Posterior cingulate gyrus (tissue), 11 donors: ENCODE data around the gene ABCC11.
A peak's percentile ranks its signal among the peaks of the same experiment; 100 is the strongest.
"Not testable (repeated sequence)": the region's sequence is repeated elsewhere in the genome, so short reads cannot be mapped to it uniquely, and the experiment has no call there.

Source experiments
- DNase-seq, 10 donors: peaks; one replicate each; pipeline versions ENCODE4 v3.0.0 to v3.0.0-alpha.2; 2020 to 2021; ENCODE audit warnings: mixed read lengths in 3 of 10
- intact Hi-C: fragments of 100-400 bp; cut with DNase I; formaldehyde crosslinking; loops from one replicate; pipeline ENCODE4 v1.15.1; 2023

The ABCC11 gene

DNA sequence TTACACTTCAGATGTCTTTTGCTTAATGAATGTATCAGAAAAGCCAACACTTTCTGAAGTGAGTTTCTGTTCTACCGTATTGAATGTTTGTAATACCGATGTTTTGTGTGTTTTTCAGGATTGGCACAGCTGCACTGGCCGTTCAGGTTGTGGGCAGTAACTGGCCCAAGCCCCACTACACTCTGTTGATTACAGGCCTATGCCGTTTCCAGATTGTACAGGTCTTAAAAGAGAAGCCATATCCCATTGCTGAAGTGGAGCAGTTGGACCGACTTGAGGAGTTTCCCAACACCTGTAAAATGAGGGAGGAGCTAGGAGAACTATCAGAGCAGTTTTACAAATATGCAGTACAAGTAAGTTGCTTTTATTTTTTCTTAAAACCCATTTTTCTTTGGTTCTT is 4.7 kb upstream of the ABCC11 start:
- DNase-seq = no peak
- intact Hi-C loops = no loop called here

DNA sequence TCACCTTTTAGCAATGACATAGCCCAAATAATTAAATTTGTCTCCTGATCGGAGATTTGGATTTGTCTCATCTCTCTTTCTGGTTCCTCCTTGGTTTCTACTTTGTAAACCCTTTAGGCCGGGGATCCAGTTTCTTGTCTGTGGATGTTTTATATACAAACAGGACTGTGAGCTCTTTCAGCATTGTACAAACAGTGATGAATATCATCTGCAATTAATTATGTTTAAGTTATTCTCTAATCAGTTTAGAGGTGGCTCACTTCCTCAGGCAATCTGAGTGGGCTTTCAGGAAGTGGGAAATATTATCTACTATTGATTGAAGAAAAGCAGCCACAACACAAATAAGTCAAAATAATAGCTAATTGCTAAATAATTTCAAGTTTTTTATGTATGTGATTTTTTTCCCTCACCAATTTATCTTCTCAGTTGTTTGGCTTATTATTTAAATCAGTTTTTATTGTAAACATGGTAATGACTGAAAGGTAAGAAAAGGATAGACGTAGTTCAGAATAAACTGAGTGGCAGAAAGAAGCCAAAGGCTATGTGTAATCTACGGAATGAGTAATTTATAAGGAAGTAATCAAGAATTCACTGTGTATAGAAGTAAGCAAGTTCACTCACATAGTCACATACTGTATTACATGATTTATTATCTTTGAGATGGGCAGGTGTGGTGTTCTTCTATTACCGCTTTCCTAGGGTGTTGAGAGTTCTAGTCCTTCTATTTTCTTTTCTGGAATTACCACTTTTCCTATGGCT is 3.4 kb upstream of the ABCC11 start:
- DNase-seq = no peak
- intact Hi-C loops = no loop called here

DNA sequence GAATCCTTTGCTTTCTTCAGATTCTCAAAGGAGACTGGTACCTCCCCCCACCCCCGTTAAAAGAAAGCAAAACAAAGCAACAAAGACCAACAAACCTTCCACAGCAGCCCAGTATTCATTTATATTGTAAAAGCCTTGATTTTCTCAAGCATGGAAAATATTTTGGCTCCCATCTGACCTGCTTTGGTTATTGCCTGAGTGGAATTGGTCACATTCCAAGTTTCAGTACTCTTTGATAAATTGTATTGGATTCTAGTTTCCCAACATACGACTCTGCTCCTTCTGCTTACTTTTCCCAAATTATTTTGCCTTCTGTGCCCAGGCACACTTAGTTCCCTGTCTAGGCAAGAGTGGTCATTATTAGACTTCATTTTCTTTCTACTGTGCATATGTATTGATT is 1.3 kb downstream of the ABCC11 start:
- no peak for DNase-seq
- intact Hi-C loops = loop anchor here (5.0 kb wide), 1 partner anchor 361 kb away; no protein-coding TSS in a partner anchor

DNA sequence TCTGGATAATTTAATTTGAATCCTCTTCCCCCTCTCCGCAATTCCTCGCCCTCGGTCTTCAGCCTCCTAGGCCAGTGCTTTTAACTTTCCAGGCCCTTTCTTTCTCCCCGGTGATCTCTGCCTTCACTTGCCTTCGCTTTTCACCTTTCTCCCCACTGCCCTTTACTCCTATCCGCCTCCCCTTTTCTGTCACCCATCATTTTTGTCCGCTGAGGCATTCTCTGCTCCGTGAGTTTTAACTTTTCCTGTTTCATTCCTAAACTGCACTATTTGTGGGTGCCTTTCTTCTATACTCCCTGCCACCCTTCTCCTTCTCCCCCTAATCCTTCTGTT is 2.5 kb downstream of the ABCC11 start:
- intact Hi-C loops = loop anchor here (5.0 kb wide), 2 partner anchors 32 to 362 kb away; no protein-coding TSS in a partner anchor
- DNase-seq = no peak

DNA sequence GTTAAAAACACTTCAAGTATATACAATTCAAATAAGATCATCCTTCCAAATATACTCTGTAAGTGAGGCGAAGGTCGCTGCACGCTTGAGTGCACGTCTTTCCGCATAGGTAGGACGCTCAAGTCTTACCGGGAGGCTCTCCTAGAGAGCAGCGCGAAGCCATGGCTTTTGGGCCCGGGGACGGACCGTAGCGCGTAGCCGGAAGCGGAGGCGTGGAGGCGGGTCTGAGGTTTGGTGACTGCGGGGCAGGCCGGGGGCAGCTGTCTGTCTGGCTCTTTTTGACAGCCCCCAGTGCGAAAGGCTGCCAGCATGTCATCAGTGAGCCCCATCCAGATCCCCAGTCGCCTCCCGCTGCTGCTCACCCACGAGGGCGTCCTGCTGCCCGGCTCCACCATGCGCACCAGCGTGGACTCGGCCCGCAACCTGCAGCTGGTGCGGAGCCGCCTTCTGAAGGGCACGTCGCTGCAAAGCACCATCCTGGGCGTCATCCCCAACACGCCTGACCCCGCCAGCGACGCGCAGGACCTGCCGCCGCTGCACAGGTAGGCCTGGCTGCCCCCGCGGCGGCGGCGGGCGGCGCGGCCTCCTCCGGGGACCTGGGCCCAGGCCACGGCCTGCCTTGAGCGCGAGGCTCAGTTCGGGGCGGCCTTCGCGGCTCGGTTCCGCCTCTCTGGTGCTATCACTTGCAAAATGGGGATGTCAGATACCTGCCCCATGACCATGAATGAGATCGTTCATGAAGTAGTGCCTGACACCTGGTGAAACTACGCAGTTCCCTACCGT is 3.1 kb downstream of the ABCC11 start, which contains the start of gene LONP2:
TSS of gene LONP2 (plus strand) at position 221 of the 783 bp plus-strand sequence. CDS start at position 310, 89 bp downstream.
- intact Hi-C loops = loop anchor here (5.0 kb wide), 1 partner anchor 33 kb away; no protein-coding TSS in a partner anchor
- DNase-seq = peak; percentile 89 to 99 (median 94)

DNA sequence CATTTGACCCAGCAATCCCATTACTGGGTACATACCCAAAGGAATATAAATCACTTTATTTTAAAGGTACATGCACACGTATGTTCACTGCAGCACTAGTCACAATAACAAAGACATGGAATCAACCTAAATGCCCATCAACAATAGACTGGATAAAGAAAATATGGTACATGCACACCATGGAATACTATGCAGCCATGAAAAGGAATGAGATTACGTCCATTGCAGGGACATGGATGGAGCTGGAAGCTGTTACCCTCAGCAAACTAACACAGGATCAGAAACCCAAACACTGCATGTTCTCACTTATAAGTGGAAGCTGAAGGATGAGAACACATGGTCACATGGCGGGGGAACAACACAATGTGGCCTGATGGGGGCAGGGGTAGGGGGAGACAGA is 7.2 kb downstream of the ABCC11 start:
- intact Hi-C loops = loop anchor here (5.0 kb wide), 1 partner anchor 37 kb away; no protein-coding TSS in a partner anchor
- DNase-seq = not testable (repeated sequence)

DNA sequence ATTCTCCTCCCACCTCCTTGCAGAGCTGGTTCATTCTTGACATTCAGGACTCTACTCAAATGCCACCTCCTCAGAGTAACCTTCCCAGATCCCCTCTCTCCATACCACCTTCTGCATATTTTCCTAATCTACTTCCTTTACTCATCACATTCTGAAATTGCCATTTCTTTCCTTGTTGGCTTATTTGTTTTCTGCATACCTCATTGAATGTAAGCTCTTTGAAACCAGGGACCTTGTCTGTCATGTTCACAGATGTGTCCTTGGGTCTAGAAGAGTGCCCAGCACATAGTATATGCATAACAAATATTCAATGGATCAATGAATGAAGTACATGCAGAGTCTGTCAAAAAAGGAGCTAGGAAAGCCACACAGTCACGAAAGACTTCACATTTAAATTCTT is 11.1 kb downstream of the ABCC11 start:
- intact Hi-C loops = no loop called here
- no peak for DNase-seq

DNA sequence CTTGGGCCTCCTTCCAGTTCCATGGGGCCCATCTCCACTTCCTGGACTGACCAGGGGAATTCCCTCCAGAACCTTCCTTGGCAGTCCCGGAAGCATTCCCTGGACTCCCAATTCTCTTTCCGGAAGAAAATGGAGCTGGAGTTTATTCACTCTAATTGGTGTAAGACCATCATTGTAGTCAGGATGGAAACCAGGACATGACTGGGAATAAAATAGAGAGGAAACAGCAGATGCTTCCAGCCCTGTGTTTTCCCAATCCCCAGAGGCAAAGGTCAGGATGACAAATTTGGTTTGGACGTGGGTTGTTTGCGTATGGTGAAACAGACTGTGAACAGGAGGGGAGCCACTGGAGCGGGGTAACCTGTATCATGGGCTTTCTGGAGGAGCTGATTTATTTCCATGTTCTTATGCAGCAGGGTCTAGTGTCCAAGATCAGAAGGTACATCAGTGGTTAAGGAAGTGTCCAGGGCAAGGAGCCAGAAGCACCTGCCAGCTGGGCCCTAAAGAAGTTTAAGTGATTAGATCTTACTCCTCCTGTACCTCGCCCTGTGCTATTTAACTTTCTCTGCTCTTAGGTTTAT is 11.7 kb downstream of the ABCC11 start:
- DNase-seq = no peak

DNA sequence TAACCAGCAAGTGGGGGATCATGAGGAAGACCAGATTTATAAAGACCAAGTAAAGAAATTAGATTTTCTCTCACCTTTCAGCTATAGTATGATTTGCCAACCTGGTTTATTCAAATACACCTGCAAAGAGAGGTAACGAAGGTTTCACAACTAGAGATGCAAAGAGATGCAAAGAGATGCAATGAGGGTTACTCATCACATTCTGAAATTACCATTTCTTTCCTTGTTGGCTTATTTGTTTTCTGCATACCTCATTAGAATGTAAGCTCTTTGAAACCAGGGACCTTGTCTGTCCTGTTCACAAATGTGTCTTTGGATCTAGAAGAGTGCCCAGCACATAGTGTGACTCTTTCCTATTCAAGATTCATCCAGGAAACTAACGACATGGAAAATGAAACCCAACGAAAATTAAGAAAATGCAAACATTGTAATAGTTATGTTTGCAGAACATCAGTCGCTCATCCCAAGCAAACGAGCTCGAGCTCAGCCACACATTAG is 12.2 kb downstream of the ABCC11 start:
- intact Hi-C loops = no loop called here

More for the DNA sequence above, 11.7 kb downstream of the ABCC11 start:
- intact Hi-C loops = no loop called here

DNA sequence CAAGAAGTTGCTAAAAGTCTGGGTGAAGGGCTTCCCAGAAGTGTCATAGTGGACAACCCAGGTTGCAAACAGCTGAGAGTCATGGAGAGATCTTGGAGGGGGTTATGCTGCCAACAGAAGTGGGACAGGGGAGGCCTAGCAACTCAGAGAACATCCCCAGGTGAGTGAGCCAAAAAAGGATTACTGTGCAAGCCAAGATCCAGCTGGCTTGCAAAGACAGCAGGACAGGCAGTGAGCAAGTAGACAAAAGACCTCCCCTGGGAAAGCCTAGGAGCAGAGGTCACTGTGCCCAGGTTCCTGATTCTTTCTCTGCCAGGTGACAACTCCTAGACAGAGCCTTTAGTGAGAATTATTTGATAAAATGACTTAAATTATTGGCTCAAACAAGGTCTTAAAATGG is 12.7 kb downstream of the ABCC11 start:
- intact Hi-C loops = no loop called here
- no peak for DNase-seq

More for the DNA sequence above, 12.2 kb downstream of the ABCC11 start:
- no peak for DNase-seq

DNA sequence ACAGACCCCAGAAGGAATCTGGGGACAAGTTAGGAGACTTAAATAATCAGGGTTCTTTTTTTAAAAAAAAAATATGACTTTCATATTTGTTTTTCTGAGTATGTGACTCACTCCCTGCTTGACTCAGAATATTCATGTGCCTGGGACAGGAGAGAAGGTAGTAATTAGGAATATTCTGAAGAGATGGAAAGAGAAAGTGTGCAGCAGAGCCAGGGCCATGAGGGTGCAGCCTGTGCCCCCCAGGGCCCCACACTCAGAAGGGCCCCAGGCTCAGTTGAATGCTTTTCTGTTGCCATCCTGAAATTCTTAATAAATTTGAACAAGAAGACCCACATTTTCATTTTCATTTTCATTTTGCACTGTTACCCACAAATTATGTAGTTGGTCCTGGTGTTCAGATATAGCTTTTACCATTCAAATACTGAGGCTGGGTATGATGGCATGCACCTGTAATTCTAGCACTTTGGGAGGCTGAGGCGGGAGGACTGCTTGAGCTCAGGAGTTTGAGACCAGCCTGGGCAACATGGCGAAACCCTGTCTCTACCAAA is 14.8 kb downstream of the ABCC11 start:
- intact Hi-C loops = no loop called here
- no peak for DNase-seq

DNA sequence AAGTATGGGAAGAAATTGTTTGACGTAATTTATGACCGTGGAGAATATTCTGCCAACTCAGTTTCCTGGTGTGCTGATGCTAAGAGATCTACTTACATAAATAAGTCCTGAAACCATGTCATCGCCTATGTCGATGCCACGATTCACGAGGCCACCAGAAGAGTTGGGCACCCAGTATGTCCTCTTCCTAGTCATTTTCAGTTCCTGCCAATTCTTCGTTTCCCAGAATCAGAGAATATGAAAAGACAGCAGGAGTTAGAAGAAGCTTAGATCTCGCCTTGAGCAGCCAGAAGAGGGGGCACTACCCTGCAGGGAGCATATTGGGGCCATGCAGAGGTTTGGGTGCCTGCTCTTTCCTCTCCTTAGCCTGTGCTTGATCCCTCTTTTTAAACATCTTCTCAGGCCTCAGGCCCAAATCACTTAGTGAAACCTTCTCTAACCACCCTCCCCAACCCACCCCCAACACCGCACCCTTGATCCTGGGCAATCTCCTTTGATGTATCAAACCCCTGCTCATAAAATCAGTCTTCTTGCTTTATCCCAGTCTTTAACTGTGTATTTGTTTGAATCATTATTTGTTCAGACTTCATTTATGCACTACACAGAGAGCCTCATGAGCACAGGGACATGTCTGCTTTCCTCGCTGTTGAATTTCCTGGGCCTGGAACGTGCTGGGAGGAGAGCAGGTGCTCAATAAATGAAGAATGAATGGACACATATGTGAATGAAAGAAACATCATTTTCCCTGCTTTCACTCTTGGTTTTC is 15.4 kb downstream of the ABCC11 start:
- DNase-seq = peak in 5 of 10 donors; percentile 9 to 88 (median 17)
- intact Hi-C loops = no loop called here

DNA sequence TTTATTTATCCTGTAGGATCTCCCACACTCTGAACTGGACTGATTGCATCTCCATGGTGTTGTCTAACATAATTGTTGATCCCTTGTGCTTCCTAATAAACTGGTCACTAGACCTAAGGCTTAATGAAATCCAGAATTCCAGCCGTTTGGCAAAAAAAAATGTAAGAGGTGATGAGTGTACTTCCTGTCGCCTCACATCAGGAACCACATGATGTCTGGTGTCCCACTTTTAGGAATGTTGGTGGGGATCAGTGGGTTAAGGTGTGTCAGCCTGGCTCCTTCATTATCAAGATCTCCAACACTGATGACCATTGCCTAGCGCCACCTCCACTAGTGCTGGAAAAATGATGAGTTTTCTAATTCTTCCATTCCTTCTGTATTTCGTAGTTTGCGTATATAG is 21.9 kb downstream of the ABCC11 start:
- no peak for DNase-seq
- intact Hi-C loops = no loop called here

DNA sequence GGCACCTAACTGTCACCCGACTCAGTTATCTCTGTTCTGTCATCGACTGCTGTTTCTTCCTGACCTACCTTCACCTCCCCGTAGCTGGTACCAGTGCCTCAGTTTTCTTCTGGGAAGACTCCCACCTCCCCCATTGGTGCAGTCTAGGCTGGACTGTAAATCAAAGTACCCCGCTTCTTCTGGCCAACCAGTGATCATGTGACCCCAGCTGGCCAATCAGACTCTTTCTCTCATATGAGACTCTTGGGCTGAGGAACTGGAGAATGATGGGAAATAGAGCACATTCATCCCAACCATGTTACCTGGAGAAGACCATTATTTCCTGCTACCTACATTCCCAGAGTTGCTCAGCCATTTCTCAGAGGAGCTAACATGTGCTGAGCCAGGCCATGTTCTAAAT is 23.8 kb downstream of the ABCC11 start:
- intact Hi-C loops = no loop called here
- no peak for DNase-seq

DNA sequence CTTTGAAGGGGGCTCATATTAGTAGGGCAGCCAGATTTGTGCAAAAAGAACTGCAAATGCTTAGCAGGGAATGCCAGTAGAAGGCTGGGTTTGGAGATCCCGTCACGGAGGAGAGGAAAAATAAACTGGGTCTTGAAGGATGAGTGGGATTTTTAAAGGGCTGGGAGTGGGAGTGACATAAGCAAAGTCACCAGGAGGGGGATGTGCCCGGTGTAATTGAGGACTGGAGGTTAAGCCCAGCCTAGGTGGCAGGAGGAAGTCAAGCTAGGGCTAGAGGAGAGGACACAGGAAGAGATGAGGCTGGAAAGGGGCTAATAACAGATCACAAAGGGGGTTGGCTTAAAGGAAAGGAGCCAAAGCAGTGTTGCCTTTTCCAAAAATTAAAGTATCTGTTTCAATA is 26.4 kb downstream of the ABCC11 start:
- intact Hi-C loops = no loop called here

DNA sequence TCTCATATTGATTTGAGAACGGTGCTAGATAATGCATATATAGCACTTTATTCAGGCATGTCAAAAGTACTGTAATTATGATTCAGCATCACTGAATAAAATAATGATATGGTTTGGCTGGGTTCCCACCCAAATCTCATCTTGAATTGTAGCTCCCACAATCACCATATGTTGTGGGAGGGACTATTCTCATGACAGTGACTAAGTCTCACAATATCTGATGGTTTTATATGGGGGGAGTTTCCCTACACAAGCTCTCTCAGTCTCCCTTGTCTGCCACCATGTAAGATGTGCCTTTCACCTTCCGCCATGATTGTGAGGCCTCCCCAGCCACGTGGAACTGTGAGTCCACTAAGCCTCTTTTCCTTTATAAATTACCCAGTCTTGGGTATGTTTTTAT is 28.9 kb downstream of the ABCC11 start:
- intact Hi-C loops = no loop called here
- DNase-seq = no peak

More for the DNA sequence above, 26.4 kb downstream of the ABCC11 start:
- no peak for DNase-seq

DNA sequence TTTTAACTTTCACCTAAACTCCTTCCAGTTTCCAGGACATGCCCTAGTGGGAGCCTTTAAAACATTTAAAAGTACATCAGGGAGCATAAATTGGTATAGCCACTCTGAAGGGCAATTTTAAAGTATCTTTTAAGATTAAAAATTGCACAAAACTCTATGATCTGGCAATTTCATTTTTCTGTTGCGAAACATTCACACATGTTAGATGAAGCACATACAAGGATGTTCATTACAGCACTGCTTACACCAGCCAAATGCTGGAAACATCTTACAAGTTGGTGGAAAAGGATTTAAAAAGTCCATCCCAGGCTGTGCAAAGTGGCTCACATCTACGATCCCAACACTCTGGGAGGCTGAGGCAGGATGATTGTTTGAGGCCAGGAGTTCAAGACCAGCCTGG is 29.6 kb downstream of the ABCC11 start:
- intact Hi-C loops = no loop called here
- no peak for DNase-seq

DNA sequence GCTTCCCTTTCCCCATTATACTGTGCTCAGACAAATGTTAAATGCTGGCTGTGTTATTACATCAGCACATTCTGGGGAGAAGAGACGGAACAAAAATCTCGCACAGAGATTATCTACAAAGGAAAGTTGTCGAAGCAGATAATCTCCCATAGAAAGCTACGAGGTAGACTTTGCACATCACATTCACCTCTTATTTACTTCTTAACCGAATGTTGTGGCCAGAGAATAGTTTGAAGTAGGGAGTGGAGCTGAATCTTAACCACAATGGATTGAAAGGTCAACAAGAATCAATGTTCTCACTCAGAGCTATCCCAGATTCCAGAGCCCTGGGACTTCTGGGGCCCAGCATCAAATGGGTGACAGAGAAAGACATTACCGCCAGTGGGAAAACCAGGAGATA is 31.6 kb downstream of the ABCC11 start:
- intact Hi-C loops = no loop called here

DNA sequence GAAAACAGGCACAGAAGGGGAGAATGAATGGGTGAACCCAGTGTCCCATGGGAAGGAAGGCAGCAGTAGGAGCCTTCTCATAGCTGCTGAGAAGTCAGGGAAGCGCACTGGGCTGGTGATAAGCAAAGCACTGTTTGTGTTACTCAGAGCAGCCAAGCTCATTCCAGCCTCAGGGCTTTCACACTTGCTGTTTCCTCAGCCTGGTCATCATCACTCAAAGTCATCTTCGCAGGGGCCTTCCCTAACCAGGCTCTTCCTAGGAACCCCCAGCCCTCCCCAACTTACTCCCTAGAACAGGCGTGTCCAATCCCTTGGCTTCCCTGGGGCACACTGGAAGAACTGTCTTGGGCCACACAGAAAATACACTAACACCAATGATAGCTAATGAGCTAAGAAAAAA is 35.3 kb downstream of the ABCC11 start:
- DNase-seq = no peak
- intact Hi-C loops = no loop called here

More for the DNA sequence above, 31.6 kb downstream of the ABCC11 start:
- no peak for DNase-seq

DNA sequence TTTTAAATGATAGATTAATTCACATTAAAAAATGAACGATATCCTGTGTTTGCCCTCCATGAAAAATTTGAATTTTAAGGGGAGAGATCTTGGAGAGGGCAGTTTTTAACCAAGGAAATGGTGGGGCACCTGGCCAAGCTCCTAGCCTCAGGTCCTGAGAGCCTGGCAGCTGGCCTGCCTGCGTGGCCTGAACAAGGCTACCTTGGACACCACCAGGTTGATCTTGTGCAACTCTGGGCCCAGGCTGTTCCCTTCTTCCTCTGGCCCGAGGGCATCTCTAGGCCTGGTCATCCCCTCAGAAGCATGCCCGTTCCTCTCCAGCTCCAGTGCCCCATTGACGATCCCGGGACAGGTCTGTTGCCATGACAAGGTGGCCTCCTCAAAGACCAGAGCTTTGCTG is 36.6 kb downstream of the ABCC11 start:
- DNase-seq = no peak
- intact Hi-C loops = no loop called here
